Uterus (tissue), 2 donors: Measurements from ENCODE around the gene CCDC88B.

Source experiments
- CTCF ChIP-seq, 4 experiments: fragments of 200-600 bp in 2 of 4; fragments of 450-650 bp in 2 of 4; sonication (generic) in 2 of 4; IDR thresholded peaks; one replicate each; pipeline ENCODE4 v1.5.1; 2016 to 2019; ENCODE audit warnings: antibody characterized with exemption in 4 of 4, mild to moderate bottlenecking in 2 of 4, moderate library complexity in 1 of 4
- POLR2A ChIP-seq, 2 donors: fragments of 450-650 bp; IDR thresholded peaks; one replicate each; pipeline ENCODE4 v1.6.1; 2016; ENCODE audit warnings: antibody characterized with exemption in 2 of 2, mild to moderate bottlenecking in 1 of 2, moderate library complexity in 1 of 2

GRCh38 chr11:64384981-64385944, 45.3 kb downstream of the CCDC88B start:
- TF ChIP-seq POLR2A (IDR thresholded peaks at IDR 0.05) = no peak
- no peak for TF ChIP-seq CTCF (IDR thresholded peaks at IDR 0.05)
